ENCODE data around the gene MOB3B.

MOB3B gene

GRCh38 chr9:27540502-27540901 is 10.9 kb upstream of the MOB3B start:
- DNase-seq = no peak

GRCh38 chr9:27539479-27540441 is 10.1 kb upstream of the MOB3B start:
- DNase-seq = no peak

- DNase-seq = no peak
Observed at GRCh38 chr9:27538647-27539046, 9.0 kb upstream of the MOB3B start.

DNA sequence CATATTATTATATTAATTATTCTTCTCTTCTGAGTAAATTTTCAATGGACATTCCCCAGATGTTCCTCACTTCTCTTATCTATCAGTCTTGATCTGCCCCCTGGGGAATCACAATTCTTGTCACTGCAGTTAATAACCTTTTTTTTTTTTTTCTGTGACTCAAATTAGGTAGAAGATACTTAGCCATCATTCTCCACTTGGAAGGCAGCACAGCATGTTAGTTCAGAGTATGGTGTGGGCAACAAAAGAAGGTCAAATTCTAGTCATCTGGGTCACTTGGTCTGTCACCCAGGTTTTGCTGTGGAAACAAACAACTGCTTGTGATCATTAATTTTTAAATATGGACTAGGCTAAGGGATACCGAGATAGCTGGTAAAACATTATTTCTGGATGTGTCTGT is 8.1 kb upstream of the MOB3B start:
- no peak for DNase-seq

DNA sequence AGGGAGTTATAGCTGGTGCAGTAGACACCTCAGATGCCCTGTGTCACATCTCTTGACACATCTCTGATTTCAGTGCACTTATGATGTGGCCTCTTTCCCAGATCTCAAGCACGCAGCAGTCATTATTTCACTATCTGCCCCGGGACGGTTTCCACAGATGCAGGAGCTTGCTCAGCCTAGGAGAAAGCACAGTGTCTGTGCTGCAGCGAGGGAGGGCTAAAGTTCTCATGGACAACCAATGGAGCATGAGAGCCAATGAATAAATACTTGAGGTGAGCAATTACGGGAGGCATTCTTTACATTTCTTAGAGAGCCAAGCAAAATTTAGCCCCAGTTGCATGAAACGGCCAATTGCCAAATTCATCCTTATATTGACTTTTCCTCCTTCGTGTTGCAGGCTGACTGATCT is 7.4 kb upstream of the MOB3B start:
- DNase-seq = no peak

GRCh38 chr9:27536168-27536567 is 6.6 kb upstream of the MOB3B start:
- DNase-seq = no peak

DNA sequence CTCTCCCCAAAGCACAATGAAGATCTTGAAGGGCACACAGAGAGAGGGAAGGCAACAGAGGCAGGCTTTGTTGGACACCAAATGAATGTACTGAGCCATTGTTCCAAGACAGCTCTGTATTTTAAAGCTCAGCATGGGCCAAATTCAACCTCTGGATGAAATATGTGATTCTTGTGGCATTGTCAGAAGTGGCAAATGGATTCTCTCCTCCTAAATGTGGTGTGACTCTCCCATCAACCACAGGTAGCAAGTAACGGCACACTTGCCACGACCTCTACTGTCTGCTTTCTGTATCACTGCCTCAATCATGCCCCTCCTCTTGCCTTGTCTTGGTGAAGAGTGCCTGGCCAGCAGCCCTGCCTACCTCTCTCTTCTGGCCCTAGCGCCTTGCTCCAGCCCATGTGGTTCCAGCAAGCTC is 6.1 kb upstream of the MOB3B start:
- DNase-seq = no peak

DNA sequence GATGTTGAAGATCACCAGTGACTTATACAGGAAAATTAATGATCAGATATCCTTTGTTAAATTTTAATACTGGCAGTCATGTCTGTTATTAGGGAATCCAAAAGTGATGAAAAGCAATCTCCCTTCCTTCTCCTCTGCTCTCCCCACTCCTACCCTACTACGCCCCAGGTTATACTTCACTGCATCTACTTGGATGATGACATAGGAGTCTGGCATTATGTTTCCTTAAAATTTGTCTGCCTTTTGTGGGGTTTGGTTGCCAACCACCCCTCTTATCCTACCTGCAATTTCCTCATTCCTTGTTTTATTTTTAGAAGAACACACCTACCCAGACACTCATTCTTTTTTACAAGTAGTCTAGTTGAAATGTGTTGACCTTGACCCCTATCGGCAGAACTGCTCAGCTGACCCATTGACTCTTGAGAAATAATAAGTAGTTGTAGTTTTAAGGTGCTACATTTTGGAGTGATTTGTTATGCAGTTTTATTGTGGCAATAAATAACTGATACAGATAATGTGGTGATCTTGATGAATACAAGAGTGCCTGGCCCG is 5.1 kb upstream of the MOB3B start:
- DNase-seq = no peak

DNA sequence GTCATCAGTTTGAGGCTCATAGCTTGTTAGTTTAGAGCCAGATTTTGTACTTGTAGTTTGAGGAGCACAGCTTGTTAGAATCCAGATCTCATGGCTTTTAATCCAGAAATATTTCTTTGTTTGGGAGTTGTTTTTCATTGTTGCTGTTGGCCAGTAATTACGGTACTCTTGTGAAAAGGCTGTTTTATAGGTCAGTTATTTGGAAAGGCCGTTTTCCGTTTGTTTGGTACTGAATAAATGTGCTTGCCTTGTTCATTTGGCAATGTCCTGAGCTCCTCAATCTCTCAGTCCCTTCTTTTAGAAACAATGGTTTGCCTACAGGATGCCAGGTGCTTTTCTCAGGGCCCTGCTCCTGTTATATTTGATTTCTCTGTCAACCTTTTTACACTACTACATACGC is 4.5 kb upstream of the MOB3B start:
- no peak for DNase-seq

DNA sequence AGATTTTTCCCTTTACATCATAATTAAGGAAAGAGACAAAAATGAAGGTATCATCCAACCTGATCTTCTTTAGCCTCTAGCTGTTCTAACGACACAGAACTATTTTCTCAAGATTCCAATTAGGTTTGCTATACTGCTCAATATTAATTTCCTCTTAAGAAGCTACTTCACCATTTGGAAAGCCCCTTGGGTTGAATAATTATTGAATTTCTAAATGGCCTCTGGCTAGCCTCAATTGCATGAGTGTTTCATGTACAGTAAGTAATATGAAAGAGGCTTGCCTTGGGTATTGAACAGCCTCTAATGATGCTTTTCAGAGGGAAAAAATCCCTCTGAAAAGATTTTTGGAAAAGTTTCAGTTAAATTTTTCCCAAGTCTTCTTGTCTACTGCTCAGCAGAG is 3.7 kb upstream of the MOB3B start:
- DNase-seq = no peak

DNA sequence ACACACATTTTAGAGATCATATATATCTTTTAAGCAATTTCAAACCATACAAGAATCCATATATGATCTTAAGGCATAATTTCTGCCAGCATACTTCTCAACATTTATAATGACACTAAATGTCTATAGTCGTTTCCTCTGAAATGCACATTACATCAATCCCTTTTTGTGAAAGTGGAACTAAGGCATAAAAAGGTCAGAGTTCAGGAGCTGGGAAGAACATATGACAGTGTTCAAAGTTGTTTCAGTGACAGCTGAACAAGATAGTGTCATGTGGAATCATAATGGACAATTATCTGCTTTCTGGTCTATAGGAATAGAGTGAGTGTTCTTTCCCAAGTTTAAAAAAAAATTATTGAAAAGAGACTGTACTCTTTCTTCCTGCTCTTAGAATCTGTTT is 2.4 kb upstream of the MOB3B start:
- no peak for DNase-seq

- DNase-seq = no peak
Observed at GRCh38 chr9:27530915-27531755, 1.5 kb upstream of the MOB3B start.

GRCh38 chr9:27528886-27529315 is 713 bp downstream of the MOB3B start:
- DNase-seq = peak in 5 of 6 experiments; percentile 8 to 16 (median 14)

- DNase-seq = peak in 5 of 6 experiments; percentile 25 to 51 (median 37)
Observed at GRCh38 chr9:27528076-27528885, 1.3 kb downstream of the MOB3B start.

DNA sequence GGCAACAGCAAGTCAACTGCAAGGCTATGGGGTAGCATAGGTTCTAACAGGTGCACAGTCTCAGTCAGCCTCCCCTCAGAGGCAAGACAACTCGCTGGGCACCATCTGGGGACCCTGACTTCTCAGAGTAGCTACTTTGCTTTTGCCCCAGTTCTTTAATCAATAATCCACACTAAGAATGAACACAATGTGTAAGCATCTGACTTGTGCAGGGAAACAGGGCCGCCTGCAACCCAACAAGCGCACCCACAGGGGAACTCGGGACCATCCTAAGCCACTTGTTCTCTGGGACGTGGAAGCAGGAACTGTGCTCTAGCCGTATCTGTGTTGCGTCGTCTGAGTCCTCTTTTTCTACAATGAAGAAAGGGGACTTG is 1.9 kb downstream of the MOB3B start:
- DNase-seq = no peak

- DNase-seq = no peak
Observed at GRCh38 chr9:27524236-27524635, 5.4 kb downstream of the MOB3B start, which contains the start of gene IFNK. Gene IFNK (plus strand): TSS chr9:27524290. CDS start chr9:27524337, 47 bp downstream.

DNA sequence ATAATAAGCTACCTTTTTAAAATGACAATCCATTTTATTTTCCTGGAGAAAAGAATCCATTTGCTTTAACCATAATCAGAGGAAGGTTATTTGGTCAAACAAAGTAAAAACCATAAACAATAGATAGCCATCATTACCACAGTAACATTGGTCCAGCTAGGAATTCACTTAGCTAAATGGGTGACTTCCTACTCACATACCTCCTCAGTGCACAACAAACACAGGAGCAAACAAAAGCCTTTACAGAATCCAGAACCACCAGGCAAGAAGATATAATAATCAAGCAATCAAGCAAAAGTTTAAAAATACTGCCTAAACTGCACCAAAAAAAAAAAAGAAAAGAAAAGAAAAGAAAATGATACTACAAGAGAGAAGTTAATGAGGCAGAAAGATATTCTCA is 6.5 kb downstream of the MOB3B start:
- DNase-seq = no peak

- DNase-seq = no peak
Observed at GRCh38 chr9:27520986-27521385, 8.6 kb downstream of the MOB3B start.

- DNase-seq = no peak
Observed at GRCh38 chr9:27519466-27520465, 9.8 kb downstream of the MOB3B start.

- no peak for DNase-seq
Observed at GRCh38 chr9:27518809-27519208, 10.8 kb downstream of the MOB3B start.

GRCh38 chr9:27518006-27518405 is 11.6 kb downstream of the MOB3B start:
- DNase-seq = no peak
